HepG2 (cell line): Measurements from ENCODE around the gene LTB4R. TPM values are rescaled to one million over a fixed set of nuclear protein-coding genes. Genes with fewer than 3 reads are reported as not detected.

ENCODE experiments used
- ERF ChIP-seq: IDR thresholded peaks from 2 replicates; pipeline ENCODE4 v1.6.1; 2018; ENCODE audit warnings: missing biosample characterization, missing genetic modification reagents
- FOSL1 ChIP-seq: sonication (generic); formaldehyde crosslinking; IDR thresholded peaks from 2 replicates; pipeline ENCODE4 v1.9.0; 2021; ENCODE audit warnings: missing genetic modification reagents, borderline replicate concordance
- JDP2 ChIP-seq: sonication (generic); formaldehyde crosslinking; IDR thresholded peaks from 2 replicates; pipeline ENCODE4 v1.8.1; 2022; ENCODE audit warnings: missing genetic modification reagents, borderline replicate concordance
- KLF12 ChIP-seq: sonication (generic); formaldehyde crosslinking; IDR thresholded peaks from 2 replicates; pipeline ENCODE4 v1.4.0; 2020; ENCODE audit warnings: missing genetic modification reagents, borderline replicate concordance
- MAFF ChIP-seq: IDR thresholded peaks from 2 replicates; pipeline ENCODE4 v1.6.1; 2011; ENCODE audit warnings: low read depth, low read length, improper control_type of control experiment
- MAFG ChIP-seq: sonication (generic); formaldehyde crosslinking; IDR thresholded peaks from 2 replicates; pipeline ENCODE4 v1.5.1; 2020; ENCODE audit warnings: mild to moderate bottlenecking, missing genetic modification reagents
- MED8 ChIP-seq: sonication (generic); formaldehyde crosslinking; IDR thresholded peaks from 2 replicates; pipeline ENCODE4 v1.8.1; 2023; ENCODE audit warnings: mild to moderate bottlenecking, missing genetic modification reagents; ENCODE audit not compliant: insufficient replicate concordance
- NFATC3 ChIP-seq: sonication (generic); formaldehyde crosslinking; IDR thresholded peaks from 2 replicates; pipeline ENCODE4 v1.5.1; 2020; ENCODE audit warnings: mild to moderate bottlenecking, missing genetic modification reagents
- NONO ChIP-seq, 2 experiments: fragments of 450-650 bp in 1 of 2; sonication (generic) in 1 of 2; formaldehyde crosslinking in 1 of 2; IDR thresholded peaks in 1 of 2; conservative IDR thresholded peaks in 1 of 2; 2 replicates each; pipeline versions ENCODE4 v1.6.1 to v1.8.0; 2017 to 2022; ENCODE audit warnings: mild to moderate bottlenecking in 1 of 2, missing genetic modification reagents in 1 of 2, moderate library complexity in 1 of 2
- SMAD1 ChIP-seq: sonication (generic); formaldehyde crosslinking; IDR thresholded peaks from 2 replicates; pipeline ENCODE4 v1.4.0; 2020; ENCODE audit warnings: missing genetic modification reagents, low read depth, mild to moderate bottlenecking, borderline replicate concordance
- TBX2 ChIP-seq: sonication (generic); formaldehyde crosslinking; IDR thresholded peaks from 2 replicates; pipeline ENCODE4 v1.5.0; 2020; ENCODE audit warnings: missing genetic modification reagents, mild to moderate bottlenecking, borderline replicate concordance
- USF2 ChIP-seq, 2 experiments: sonication (generic) in 1 of 2; formaldehyde crosslinking in 1 of 2; IDR thresholded peaks; 2 replicates each; pipeline versions ENCODE4 v1.5.1 to v1.6.1; 2011 to 2020; ENCODE audit warnings: borderline replicate concordance in 1 of 2, low read depth in 1 of 2, low read length in 1 of 2, mild to moderate bottlenecking in 1 of 2, missing genetic modification reagents in 1 of 2, moderate library complexity in 1 of 2
- ZMAT3 ChIP-seq: sonication (generic); formaldehyde crosslinking; conservative IDR thresholded peaks from 2 replicates; pipeline ENCODE4 v1.7.0; 2021; ENCODE audit warnings: missing genetic modification reagents
- ZNF432 ChIP-seq: sonication (generic); formaldehyde crosslinking; IDR thresholded peaks from 2 replicates; pipeline ENCODE4 v1.5.0; 2020; ENCODE audit warnings: missing genetic modification reagents, mild to moderate bottlenecking, borderline replicate concordance
- ZNF549 ChIP-seq: sonication (generic); formaldehyde crosslinking; IDR thresholded peaks from 2 replicates; pipeline ENCODE4 v1.5.0; 2020; ENCODE audit warnings: missing genetic modification reagents
- ZNF572 ChIP-seq: sonication (generic); formaldehyde crosslinking; IDR thresholded peaks from 2 replicates; pipeline ENCODE4 v1.5.1; 2020; ENCODE audit warnings: mild to moderate bottlenecking, missing genetic modification reagents
- ZNF652 ChIP-seq: IDR thresholded peaks from 2 replicates; pipeline ENCODE4 v1.6.1; 2016; ENCODE audit warnings: low read depth, borderline replicate concordance
- ZNF770 ChIP-seq: sonication (generic); formaldehyde crosslinking; IDR thresholded peaks from 2 replicates; pipeline ENCODE4 v1.5.0; 2020; ENCODE audit warnings: mild to moderate bottlenecking, missing genetic modification reagents
- ZNF776 ChIP-seq: sonication (generic); formaldehyde crosslinking; IDR thresholded peaks from 2 replicates; pipeline ENCODE4 v1.4.0; 2020; ENCODE audit warnings: mild to moderate bottlenecking, missing genetic modification reagents
- polyA plus RNA-seq, 8 experiments: library from polyadenylated mRNA; depleted of rRNA in 3 of 8; stranded (reverse) in 7 of 8; unstranded in 1 of 8; fragments of >200 nt; fragmentation: Illumina TruSeq in 4 of 8; extraction: Trizol in 4 of 8; gene quantifications; 2 replicates each; pipeline versions ENCODE4 v1.2.1 to v1.2.3, GENCODE V29; 2011 to 2016; ENCODE audit warnings: low read depth in 4 of 8, missing spikeins in 1 of 8, mixed read lengths in 1 of 8; ENCODE audit not compliant: insufficient read depth in 1 of 8
- total RNA-seq, 5 experiments: library from RNA; depleted of rRNA; stranded (reverse); fragments of >200 nt; fragmentation: Illumina TruSeq; extraction: Trizol; gene quantifications; 2 replicates each; pipeline ENCODE4 v1.2.3, GENCODE V29; 2016; ENCODE audit warnings: low read depth in 1 of 5
- TF ChIP-seq, protein P1 (sequence below): sonication (generic); formaldehyde crosslinking; IDR thresholded peaks from 2 replicates; pipeline ENCODE4 v1.8.0; 2022; ENCODE audit warnings: missing genetic modification reagents, mild to moderate bottlenecking, borderline replicate concordance
- TF ChIP-seq, protein P2 (sequence below): IDR thresholded peaks from 2 replicates; pipeline ENCODE4 v1.6.1; 2016; ENCODE audit warnings: low read depth, control low read depth

LTB4R gene
- total and polyA plus RNA-seq, 2 of the 13 experiments (the other 11 are each of a cell fraction or from before 2014, with no cell fraction given) = 3.2 to 8.2 TPM

GRCh38 chr14:24307575-24308341 lies 3.5 kb upstream of the LTB4R start, which contains the start of gene CIDEB (continued):
- TF ChIP-seq TBX2 (CRISPR knock-in tag) = peak; percentile 95
- TF ChIP-seq MAFF = no peak
- TF ChIP-seq ZNF652 (CRISPR knock-in tag) = peak; percentile 52; the same call in 1 of the 2 replicates
- peak; percentile 76; the same call in 1 of the 2 replicates for TF ChIP-seq SMAD1 (CRISPR knock-in tag)
- peak; percentile 86; the same call in 1 of the 2 replicates for TF ChIP-seq ZNF572
- TF ChIP-seq ZNF770 (CRISPR knock-in tag) = no peak
- peak; percentile 25; the same call in 1 of the 2 replicates for TF ChIP-seq USF2 (IDR thresholded peaks at IDR 0.05; ENCODE audit: low read depth, low read length)
- peak; percentile 15; the same call in 1 of the 2 replicates for TF ChIP-seq USF2 (CRISPR knock-in tag; IDR thresholded peaks at IDR 0.05; ENCODE audit: borderline replicate concordance)
- TF ChIP-seq FOSL1 (CRISPR knock-in tag) = peak; percentile 96
- TF ChIP-seq NFATC3 (CRISPR knock-in tag) = 0 out of 2 replicates have a peak, but pooled peaks have one; percentile 3
- no peak; the same call in 1 of the 2 replicates for TF ChIP-seq NONO (IDR thresholded peaks at IDR 0.05)
- TF ChIP-seq NONO (CRISPR knock-in tag; conservative IDR thresholded peaks at IDR 0.05) = no peak
- TF ChIP-seq, protein P1, sequence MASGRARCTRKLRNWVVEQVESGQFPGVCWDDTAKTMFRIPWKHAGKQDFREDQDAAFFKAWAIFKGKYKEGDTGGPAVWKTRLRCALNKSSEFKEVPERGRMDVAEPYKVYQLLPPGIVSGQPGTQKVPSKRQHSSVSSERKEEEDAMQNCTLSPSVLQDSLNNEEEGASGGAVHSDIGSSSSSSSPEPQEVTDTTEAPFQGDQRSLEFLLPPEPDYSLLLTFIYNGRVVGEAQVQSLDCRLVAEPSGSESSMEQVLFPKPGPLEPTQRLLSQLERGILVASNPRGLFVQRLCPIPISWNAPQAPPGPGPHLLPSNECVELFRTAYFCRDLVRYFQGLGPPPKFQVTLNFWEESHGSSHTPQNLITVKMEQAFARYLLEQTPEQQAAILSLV (CRISPR knock-in tag) = peak; percentile 67; the same call in 1 of the 2 replicates
- TF ChIP-seq ZNF776 (CRISPR knock-in tag) = peak; percentile 60; the same call in 1 of the 2 replicates
- TF ChIP-seq ZNF549 = no peak
- TF ChIP-seq ZNF432 (CRISPR knock-in tag) = no peak
- TF ChIP-seq KLF12 (CRISPR knock-in tag) = peak; percentile 64; the same call in 1 of the 2 replicates
- TF ChIP-seq MED8 = peak; percentile 56
- TF ChIP-seq, protein P2, sequence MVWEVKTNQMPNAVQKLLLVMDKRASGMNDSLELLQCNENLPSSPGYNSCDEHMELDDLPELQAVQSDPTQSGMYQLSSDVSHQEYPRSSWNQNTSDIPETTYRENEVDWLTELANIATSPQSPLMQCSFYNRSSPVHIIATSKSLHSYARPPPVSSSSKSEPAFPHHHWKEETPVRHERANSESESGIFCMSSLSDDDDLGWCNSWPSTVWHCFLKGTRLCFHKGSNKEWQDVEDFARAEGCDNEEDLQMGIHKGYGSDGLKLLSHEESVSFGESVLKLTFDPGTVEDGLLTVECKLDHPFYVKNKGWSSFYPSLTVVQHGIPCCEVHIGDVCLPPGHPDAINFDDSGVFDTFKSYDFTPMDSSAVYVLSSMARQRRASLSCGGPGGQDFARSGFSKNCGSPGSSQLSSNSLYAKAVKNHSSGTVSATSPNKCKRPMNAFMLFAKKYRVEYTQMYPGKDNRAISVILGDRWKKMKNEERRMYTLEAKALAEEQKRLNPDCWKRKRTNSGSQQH = peak; percentile 95
- TF ChIP-seq JDP2 (CRISPR knock-in tag) = no peak
- TF ChIP-seq MAFG = no peak
- peak; percentile 36 for TF ChIP-seq ZMAT3 (CRISPR knock-in tag)
- TF ChIP-seq ERF (CRISPR knock-in tag) = peak; percentile 96
